ENCODE data around the gene BLNK. TPM values are rescaled to one million over a fixed set of nuclear protein-coding genes. Genes with fewer than 3 reads are reported as not detected.

Gene BLNK
- total RNA-seq, 1 donor from 2014 or later: not detected

DNA sequence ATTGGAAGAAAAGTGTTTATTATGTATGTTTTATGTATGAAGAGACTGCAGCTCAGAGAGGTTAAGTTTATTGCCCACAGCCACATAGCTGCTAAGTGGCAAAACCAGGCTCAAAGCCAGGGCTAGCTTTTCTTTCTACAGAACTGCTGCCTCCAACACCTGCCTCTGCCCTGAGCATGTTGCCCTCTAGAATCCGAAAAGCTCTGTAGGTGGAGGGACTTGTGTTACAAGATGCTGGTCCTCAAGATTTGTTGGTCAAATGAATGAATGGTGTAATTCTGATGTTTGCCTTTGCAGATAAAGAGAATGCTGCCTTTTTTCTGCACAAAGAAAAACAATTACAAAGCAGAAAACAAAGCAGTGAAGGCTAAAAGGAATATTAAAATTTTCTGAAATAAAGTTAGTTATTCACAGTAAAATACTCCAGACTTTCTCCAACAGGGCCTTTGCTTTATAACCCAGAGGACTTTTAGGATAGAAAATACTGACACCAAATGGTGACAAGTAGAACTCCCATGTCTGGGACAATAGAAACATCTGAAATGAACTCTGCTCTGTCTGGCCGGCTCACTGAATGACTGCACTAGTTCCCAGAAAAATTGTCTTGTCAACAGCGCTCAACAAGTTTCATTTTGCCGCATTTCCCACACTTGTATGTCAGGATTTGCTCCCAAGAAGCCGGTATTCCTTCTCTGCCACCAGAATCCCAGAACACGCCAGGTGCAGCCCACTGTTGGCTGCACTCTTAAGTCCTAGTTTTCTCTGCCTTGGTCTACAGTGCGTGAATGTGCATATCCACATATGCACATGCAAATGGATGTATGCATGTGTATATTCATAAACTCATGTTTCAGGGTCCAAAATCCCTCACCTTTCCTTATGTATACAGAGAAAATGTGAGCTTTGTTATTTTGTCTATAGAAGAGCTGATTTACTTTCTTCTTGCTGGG, 21.9 kb upstream of the BLNK start:
- DNase-seq (ENCODE audit: low read depth, low spot score): peak; percentile 9
- Mint-ChIP-seq H3K27ac (ENCODE audit: unreplicated experiment) (no peak overlapping the region), H3K27me3 (ENCODE audit: low read depth) (peaks cover 7% of the 10 kb centered on the region), H3K4me3 (no peak overlapping the region), H3K4me1 (peaks cover 5% of the 10 kb centered on the region), H3K36me3 (ENCODE audit: low read depth) (no peaks in the 10 kb centered on the region), H3K9me3 (no peaks in the 10 kb centered on the region)
- TF ChIP-seq, protein P1, sequence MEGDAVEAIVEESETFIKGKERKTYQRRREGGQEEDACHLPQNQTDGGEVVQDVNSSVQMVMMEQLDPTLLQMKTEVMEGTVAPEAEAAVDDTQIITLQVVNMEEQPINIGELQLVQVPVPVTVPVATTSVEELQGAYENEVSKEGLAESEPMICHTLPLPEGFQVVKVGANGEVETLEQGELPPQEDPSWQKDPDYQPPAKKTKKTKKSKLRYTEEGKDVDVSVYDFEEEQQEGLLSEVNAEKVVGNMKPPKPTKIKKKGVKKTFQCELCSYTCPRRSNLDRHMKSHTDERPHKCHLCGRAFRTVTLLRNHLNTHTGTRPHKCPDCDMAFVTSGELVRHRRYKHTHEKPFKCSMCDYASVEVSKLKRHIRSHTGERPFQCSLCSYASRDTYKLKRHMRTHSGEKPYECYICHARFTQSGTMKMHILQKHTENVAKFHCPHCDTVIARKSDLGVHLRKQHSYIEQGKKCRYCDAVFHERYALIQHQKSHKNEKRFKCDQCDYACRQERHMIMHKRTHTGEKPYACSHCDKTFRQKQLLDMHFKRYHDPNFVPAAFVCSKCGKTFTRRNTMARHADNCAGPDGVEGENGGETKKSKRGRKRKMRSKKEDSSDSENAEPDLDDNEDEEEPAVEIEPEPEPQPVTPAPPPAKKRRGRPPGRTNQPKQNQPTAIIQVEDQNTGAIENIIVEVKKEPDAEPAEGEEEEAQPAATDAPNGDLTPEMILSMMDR (conservative IDR thresholded peaks at IDR 0.05): peak; percentile 80

DNA sequence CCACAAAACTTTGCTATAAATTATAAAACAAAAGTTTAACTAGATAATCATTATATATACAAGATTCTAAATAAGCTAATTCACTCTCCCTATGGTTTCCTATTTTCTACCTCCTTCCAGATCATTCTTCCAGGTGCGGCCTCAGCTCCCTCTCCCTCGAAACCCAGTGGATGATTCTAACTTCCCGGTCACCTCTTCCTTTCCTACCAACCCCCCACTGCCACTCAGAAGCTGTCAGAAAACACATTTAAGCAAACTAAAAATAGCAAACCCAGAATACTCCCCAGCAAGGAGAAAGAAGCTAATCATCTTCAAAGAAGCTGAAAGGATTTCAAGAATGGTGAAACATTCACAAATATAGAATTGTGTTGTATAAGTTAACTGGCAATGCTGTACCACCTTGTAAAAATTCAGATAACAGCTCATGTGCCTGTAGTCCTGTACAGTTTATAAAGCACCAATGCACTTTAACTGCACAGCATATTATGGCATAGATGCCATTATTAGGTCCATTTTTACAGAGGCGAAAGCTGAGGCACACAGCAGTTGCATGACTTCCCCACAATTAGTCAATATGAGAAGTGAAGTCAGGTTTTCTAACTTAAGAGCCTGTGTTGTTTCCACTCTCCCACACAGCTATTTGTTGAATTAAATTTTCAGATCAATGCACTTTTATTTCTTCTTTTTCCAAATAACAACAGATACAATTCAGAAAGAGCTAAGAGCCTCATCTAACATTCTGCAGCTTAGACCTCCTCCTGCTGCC, 19.2 kb upstream of the BLNK start:
- TF ChIP-seq, protein P1 (conservative IDR thresholded peaks at IDR 0.05): no peak
- Mint-ChIP-seq H3K4me1 (peaks cover 12% of the 10 kb centered on the region), H3K36me3 (ENCODE audit: low read depth) (no peaks in the 10 kb centered on the region), H3K27me3 (ENCODE audit: low read depth) (peaks cover 10% of the 10 kb centered on the region), H3K4me3 (no peak overlapping the region), H3K27ac (ENCODE audit: unreplicated experiment) (no peak overlapping the region), H3K9me3 (no peaks in the 10 kb centered on the region)
- DNase-seq (ENCODE audit: low read depth, low spot score): no peak

DNA sequence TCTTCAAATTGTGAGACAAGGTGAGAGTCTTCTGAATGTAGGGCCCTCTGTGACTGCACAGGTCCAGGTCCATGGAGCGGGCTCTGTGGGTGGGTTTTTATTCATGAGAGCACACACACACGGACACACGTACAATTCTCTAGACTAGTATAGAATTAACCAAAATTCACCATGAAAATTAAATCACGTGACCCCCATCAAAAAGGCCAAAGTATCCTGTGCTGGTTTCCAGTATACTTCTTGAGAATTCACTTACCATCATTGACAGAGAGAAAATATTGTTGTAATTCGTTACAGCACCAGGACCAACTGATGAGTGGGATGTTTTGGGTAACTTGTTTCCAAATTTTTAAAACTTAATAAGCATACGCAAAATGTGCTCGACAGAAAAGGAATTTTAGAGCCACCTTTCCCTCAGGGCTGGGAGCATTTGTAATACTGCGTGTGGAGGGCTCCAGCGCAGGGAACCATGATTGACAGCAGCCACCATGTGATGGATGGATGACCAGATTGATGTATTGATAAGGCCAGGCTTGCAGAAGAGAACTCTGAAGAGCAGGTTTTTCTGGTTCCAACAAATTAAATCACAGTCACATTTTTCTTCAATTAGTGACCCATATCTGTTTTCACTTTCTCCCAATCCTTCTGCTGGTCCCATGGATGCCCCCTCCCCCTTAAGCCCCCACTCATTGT, 18.0 kb upstream of the BLNK start:
- no peaks in the 10 kb centered on the region for H3K36me3 Mint-ChIP-seq (ENCODE audit: low read depth)
- TF ChIP-seq, protein P1 (conservative IDR thresholded peaks at IDR 0.05): no peak
- H3K4me3 Mint-ChIP-seq: no peak overlapping the region
- peaks cover 10% of the 10 kb centered on the region for H3K27me3 Mint-ChIP-seq (ENCODE audit: low read depth)
- no peak for DNase-seq (ENCODE audit: low read depth, low spot score)
- H3K4me1 Mint-ChIP-seq: peaks cover 12% of the 10 kb centered on the region
- no peaks in the 10 kb centered on the region for H3K9me3 Mint-ChIP-seq
- no peak overlapping the region for H3K27ac Mint-ChIP-seq (ENCODE audit: unreplicated experiment)

DNA sequence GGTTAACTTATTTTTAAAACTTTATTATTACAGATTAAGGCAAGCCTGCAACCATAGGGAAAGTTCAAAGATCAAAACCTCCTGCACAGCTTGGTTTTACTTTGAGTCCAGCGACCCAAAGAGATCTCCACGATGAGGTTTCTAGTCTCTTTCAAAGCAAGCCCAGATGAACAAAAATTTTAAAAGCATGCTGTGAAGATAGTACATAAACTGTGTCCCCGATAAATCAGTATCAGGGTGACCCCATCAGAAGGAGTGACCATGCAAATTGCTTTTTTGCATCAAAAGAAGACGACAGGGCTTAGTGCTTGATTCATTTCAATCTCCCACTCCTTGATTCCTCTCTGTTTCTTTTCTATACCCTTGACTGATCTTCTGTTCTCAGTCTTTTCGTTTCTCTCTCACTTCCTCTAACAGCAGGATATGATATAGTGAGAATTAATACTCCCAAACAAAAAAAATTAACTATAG, 16.8 kb upstream of the BLNK start:
- Mint-ChIP-seq H3K36me3 (ENCODE audit: low read depth) (no peaks in the 10 kb centered on the region), H3K9me3 (no peaks in the 10 kb centered on the region), H3K27ac (ENCODE audit: unreplicated experiment) (no peak overlapping the region), H3K4me3 (no peak overlapping the region), H3K27me3 (ENCODE audit: low read depth) (peaks cover 5% of the 10 kb centered on the region), H3K4me1 (peaks cover 9% of the 10 kb centered on the region)
- no peak for DNase-seq (ENCODE audit: low read depth, low spot score)
- TF ChIP-seq, protein P1 (conservative IDR thresholded peaks at IDR 0.05): no peak
